PC-9 (cell line): ENCODE data around the gene MYL7. TPM values are rescaled to one million over a fixed set of nuclear protein-coding genes. Genes with fewer than 3 reads are reported as not detected.

Source experiments
- BruUV-seq: library from RNA; stranded (reverse); fragments of 400-500 nt; replicated peaks from 2 replicates; lab custom pipeline; 2021; lab: Mats Ljungman, UMichigan
- CTCF ChIA-PET: fragments of 300-600 bp; sonication (Branson Sonifier 250); formaldehyde crosslinking; loops from one replicate; lab custom pipeline; 2022; ENCODE audit warnings: antibody characterized with exemption; lab: Charles Lee
- POLR2A ChIA-PET: fragments of 300-600 bp; sonication (Branson Sonifier 250); formaldehyde crosslinking; loops from one replicate; lab custom pipeline; 2022; ENCODE audit warnings: antibody characterized with exemption; ENCODE audit not compliant: unreplicated experiment; lab: Charles Lee
- DNase-seq, 2 experiments: peaks; one replicate each; pipeline versions ENCODE4 v3.0.0 to v3.0.0-alpha.2; 2015 to 2022; ENCODE audit warnings: mixed read lengths in 1 of 2
- H2AFZ ChIP-seq: fragments of 200-600 bp; sonication (generic); 2 replicates; pipeline ENCODE4 v1.8.1; 2017; ENCODE audit warnings: antibody characterized with exemption
- H3F3A ChIP-seq: fragments of 200-600 bp; sonication (generic); 2 replicates; pipeline ENCODE4 v1.8.1; 2017; ENCODE audit warnings: antibody characterized with exemption, mild to moderate bottlenecking, low read depth; ENCODE audit not compliant: insufficient read depth
- H3K27ac ChIP-seq: fragments of 200-600 bp; sonication (generic); 2 replicates; pipeline ENCODE4 v1.6.1; 2016; ENCODE audit warnings: mixed run types
- H3K27me3 ChIP-seq: fragments of 200-600 bp; sonication (generic); 2 replicates; pipeline ENCODE4 v1.6.1; 2016; ENCODE audit warnings: low read depth, mixed run types; ENCODE audit not compliant: insufficient read depth
- H3K36me3 ChIP-seq: fragments of 200-600 bp; sonication (generic); 2 replicates; pipeline ENCODE4 v1.6.1; 2016; ENCODE audit warnings: low read depth, mixed run types
- H3K4me1 ChIP-seq: fragments of 200-600 bp; sonication (generic); replicated peaks from 2 replicates; pipeline ENCODE4 v1.6.1; 2016; ENCODE audit warnings: mixed run types; ENCODE audit not compliant: insufficient read depth
- H3K4me2 ChIP-seq: fragments of 200-600 bp; sonication (generic); 2 replicates; pipeline ENCODE4 v1.6.1; 2017; ENCODE audit warnings: mixed run types
- H3K4me3 ChIP-seq: fragments of 200-600 bp; sonication (generic); 2 replicates; pipeline ENCODE4 v1.6.1; 2016; ENCODE audit warnings: mixed run types
- H3K79me2 ChIP-seq: fragments of 200-600 bp; sonication (generic); 2 replicates; pipeline ENCODE4 v1.6.1; 2017; ENCODE audit warnings: low read depth, mixed run types
- H3K9me2 ChIP-seq: fragments of 200-600 bp; sonication (generic); 2 replicates; pipeline ENCODE4 v1.8.1; 2017; ENCODE audit warnings: mild to moderate bottlenecking; ENCODE audit not compliant: insufficient read depth
- H3K9me3 ChIP-seq: fragments of 200-600 bp; sonication (generic); 2 replicates; pipeline ENCODE4 v1.8.1; 2016; ENCODE audit warnings: low read depth; ENCODE audit not compliant: insufficient read depth
- H4K20me1 ChIP-seq: fragments of 200-600 bp; sonication (generic); 2 replicates; pipeline ENCODE4 v1.8.1; 2017; ENCODE audit not compliant: insufficient read depth
- EZH2 ChIP-seq: fragments of 200-600 bp; sonication (generic); IDR thresholded peaks from 2 replicates; pipeline ENCODE4 v1.8.0; 2017; ENCODE audit warnings: antibody characterized with exemption, low read depth
- intact Hi-C: fragments of 100-400 bp; cut with micrococcal nuclease; formaldehyde crosslinking; loops from one replicate; pipeline ENCODE4 v1.10.0; 2022; ENCODE audit not compliant: unreplicated experiment
- total RNA-seq: library from RNA; stranded (reverse); gene quantifications from 2 replicates; pipeline ENCODE4 v1.2.3, GENCODE V29; 2021
- TF ChIP-seq, protein P1 (sequence below): fragments of 200-600 bp; sonication (generic); conservative IDR thresholded peaks from 2 replicates; pipeline ENCODE4 v1.6.1; 2017; ENCODE audit warnings: mixed run types, antibody characterized with exemption, mild to moderate bottlenecking, moderate library complexity

Gene MYL7
- total RNA-seq, 1 experiment from 2014 or later = not detected

- Histone ChIP-seq H3K27ac (no peak overlapping the region), H3F3A (peaks cover 13% of the 10 kb centered on the region), H3K36me3 (no peaks in the 10 kb centered on the region), H3K4me1 (no peaks in the 10 kb centered on the region), H3K9me2 (no peaks in the 10 kb centered on the region), H3K4me2 (no peak overlapping the region), H3K4me3 (no peak overlapping the region), H3K79me2 (no peaks in the 10 kb centered on the region), H2AFZ (no peak overlapping the region), H3K9me3 (no peaks in the 10 kb centered on the region), H4K20me1 (no peaks in the 10 kb centered on the region), H3K27me3 (no peaks in the 10 kb centered on the region)
- TF ChIP-seq, protein P1, sequence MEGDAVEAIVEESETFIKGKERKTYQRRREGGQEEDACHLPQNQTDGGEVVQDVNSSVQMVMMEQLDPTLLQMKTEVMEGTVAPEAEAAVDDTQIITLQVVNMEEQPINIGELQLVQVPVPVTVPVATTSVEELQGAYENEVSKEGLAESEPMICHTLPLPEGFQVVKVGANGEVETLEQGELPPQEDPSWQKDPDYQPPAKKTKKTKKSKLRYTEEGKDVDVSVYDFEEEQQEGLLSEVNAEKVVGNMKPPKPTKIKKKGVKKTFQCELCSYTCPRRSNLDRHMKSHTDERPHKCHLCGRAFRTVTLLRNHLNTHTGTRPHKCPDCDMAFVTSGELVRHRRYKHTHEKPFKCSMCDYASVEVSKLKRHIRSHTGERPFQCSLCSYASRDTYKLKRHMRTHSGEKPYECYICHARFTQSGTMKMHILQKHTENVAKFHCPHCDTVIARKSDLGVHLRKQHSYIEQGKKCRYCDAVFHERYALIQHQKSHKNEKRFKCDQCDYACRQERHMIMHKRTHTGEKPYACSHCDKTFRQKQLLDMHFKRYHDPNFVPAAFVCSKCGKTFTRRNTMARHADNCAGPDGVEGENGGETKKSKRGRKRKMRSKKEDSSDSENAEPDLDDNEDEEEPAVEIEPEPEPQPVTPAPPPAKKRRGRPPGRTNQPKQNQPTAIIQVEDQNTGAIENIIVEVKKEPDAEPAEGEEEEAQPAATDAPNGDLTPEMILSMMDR = no peak
- no peak for DNase-seq
- ChIA-PET CTCF (no interaction called here), POLR2A (no interaction called here)
- no TSS peak for BruUV-seq
- intact Hi-C loops = no loop called here
Observed at GRCh38 chr7:44138698-44139097, 2.4 kb downstream of the MYL7 start.

DNA sequence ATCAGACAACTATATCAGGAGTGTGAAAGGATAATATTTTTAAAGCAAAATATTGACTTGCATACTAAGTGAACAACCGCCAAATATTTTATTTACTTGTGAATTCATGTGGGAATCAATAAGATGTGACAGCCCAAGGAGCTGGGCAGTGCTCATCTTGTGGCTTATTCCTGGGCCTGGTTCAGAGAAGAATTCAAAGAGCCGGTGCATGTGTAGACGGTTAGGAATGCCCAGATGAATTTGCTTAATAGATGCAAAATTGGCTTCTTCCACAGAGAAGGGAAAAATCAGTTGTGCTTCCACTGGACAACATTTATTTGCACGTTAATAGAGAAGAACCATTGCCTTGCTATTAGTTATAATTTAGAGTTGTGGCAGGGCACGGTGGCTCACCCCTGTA lies 4.4 kb downstream of the MYL7 start:
- Histone ChIP-seq H3K27me3 (no peaks in the 10 kb centered on the region), H3K4me2 (no peak overlapping the region), H3F3A (peaks cover 8% of the 10 kb centered on the region; the same call in 1 of the 2 replicates), H3K9me2 (no peaks in the 10 kb centered on the region), H2AFZ (no peak overlapping the region), H3K9me3 (no peaks in the 10 kb centered on the region), H3K27ac (no peak overlapping the region), H3K79me2 (no peaks in the 10 kb centered on the region), H4K20me1 (no peaks in the 10 kb centered on the region), H3K4me1 (no peaks in the 10 kb centered on the region), H3K4me3 (no peak overlapping the region), H3K36me3 (no peaks in the 10 kb centered on the region)
- DNase-seq = no peak
- intact Hi-C loops = no loop called here
- ChIA-PET CTCF (no interaction called here), POLR2A (interaction anchor here (0.6 kb wide), 1 partner anchor 92 kb away, joined by 5 read pairs; the partner anchor contains the start of gene DBNL)
- no TSS peak for BruUV-seq
- TF ChIP-seq, protein P1 = no peak
- no peak for TF ChIP-seq EZH2

- Histone ChIP-seq H3K27me3 (no peaks in the 10 kb centered on the region), H4K20me1 (no peaks in the 10 kb centered on the region), H3K27ac (no peak overlapping the region), H3K79me2 (no peaks in the 10 kb centered on the region), H3K9me3 (no peaks in the 10 kb centered on the region), H3K4me3 (no peak overlapping the region), H3K4me1 (peaks cover 5% of the 10 kb centered on the region), H3K4me2 (no peak overlapping the region), H3F3A (peaks cover 8% of the 10 kb centered on the region; the same call in 1 of the 2 replicates), H3K36me3 (no peaks in the 10 kb centered on the region), H3K9me2 (no peaks in the 10 kb centered on the region), H2AFZ (no peak overlapping the region)
- POLR2A ChIA-PET = interaction anchor here (0.6 to 0.7 kb wide), 2 partner anchors 125 to 224 kb away, joined by 4 to 8 read pairs; no protein-coding TSS in a partner anchor
- CTCF ChIA-PET = no interaction called here
- intact Hi-C loops = loop anchor here (5.0 kb wide), 1 partner anchor 47 kb away; no protein-coding TSS in a partner anchor
- no TSS peak for BruUV-seq
- peak in 1 of 2 experiments; percentile 53 for DNase-seq
- TF ChIP-seq, protein P1 = no peak
Observed at GRCh38 chr7:44134943-44135628, 6.0 kb downstream of the MYL7 start.
